Liver (tissue), 9 donors: ENCODE results near the gene CAST. TPM values are rescaled to one million over a fixed set of nuclear protein-coding genes. Genes with fewer than 3 reads are reported as not detected.

Experiments used
- DNase-seq: peaks from one replicate; pipeline ENCODE4 v3.0.0-alpha.2; 2017; ENCODE audit warnings: low spot score
- H3K27ac ChIP-seq, 2 donors: one replicate each; pipeline ENCODE4 v1.7.0; 2013; ENCODE audit warnings: inconsistent platforms in 2 of 2, low read length in 2 of 2, control low read depth in 1 of 2, low read depth in 1 of 2, mild to moderate bottlenecking in 1 of 2
- H3K27me3 ChIP-seq, 4 donors: one replicate each; pipeline versions ENCODE4 v1.6.1 to v1.7.0; 2013; ENCODE audit warnings: low read length in 3 of 4, inconsistent platforms in 1 of 4, mild to moderate bottlenecking in 1 of 4, moderate library complexity in 1 of 4; ENCODE audit not compliant: control insufficient read depth in 4 of 4, insufficient read depth in 4 of 4
- H3K36me3 ChIP-seq, 4 donors: one replicate each; pipeline versions ENCODE4 v1.6.1 to v1.7.0; 2013; ENCODE audit warnings: low read length in 3 of 4, mild to moderate bottlenecking in 3 of 4, low read depth in 1 of 4, moderate library complexity in 1 of 4; ENCODE audit not compliant: control insufficient read depth in 4 of 4, insufficient read depth in 3 of 4
- H3K4me1 ChIP-seq, 4 donors: one replicate each; pipeline versions ENCODE4 v1.6.1 to v1.7.0; 2013; ENCODE audit warnings: low read length in 3 of 4, mild to moderate bottlenecking in 3 of 4, moderate library complexity in 1 of 4; ENCODE audit not compliant: control insufficient read depth in 4 of 4, insufficient read depth in 4 of 4
- H3K4me3 ChIP-seq, 3 donors: one replicate each; pipeline versions ENCODE4 v1.6.1 to v1.7.0; 2013; ENCODE audit warnings: low read length in 3 of 3, control low read depth in 1 of 3, low read depth in 1 of 3, mild to moderate bottlenecking in 1 of 3
- H3K9ac ChIP-seq, 2 donors: one replicate each; pipeline ENCODE4 v1.7.0; 2013; ENCODE audit warnings: low read length in 2 of 2, mild to moderate bottlenecking in 2 of 2, moderate library complexity in 2 of 2, control low read depth in 1 of 2, low read depth in 1 of 2
- H3K9me3 ChIP-seq, 4 donors: one replicate each; pipeline versions ENCODE4 v1.6.1 to v1.7.0; 2013; ENCODE audit warnings: low read length in 3 of 4; ENCODE audit not compliant: control insufficient read depth in 4 of 4
- EGR1 ChIP-seq, 2 donors: IDR thresholded peaks; 2 replicates each; pipeline ENCODE4 v1.6.1; 2016 to 2018; ENCODE audit warnings: antibody characterized with exemption in 2 of 2, low read depth in 2 of 2
- FOXA1 ChIP-seq: IDR thresholded peaks from 2 replicates; pipeline ENCODE4 v1.6.1; 2016; ENCODE audit warnings: antibody characterized with exemption
- FOXA2 ChIP-seq: IDR thresholded peaks from 2 replicates; pipeline ENCODE4 v1.6.1; 2016; ENCODE audit warnings: antibody characterized with exemption
- GABPA ChIP-seq, 2 donors: IDR thresholded peaks in 1 of 2; conservative IDR thresholded peaks in 1 of 2; 2 replicates each; pipeline ENCODE4 v1.6.1; 2016; ENCODE audit warnings: antibody characterized with exemption in 2 of 2, mild to moderate bottlenecking in 1 of 2, moderate library complexity in 1 of 2
- HNF4A ChIP-seq, 2 donors: conservative IDR thresholded peaks; 2 replicates each; pipeline ENCODE4 v1.6.1; 2016; ENCODE audit warnings: antibody characterized with exemption in 2 of 2, mild to moderate bottlenecking in 2 of 2
- HNF4G ChIP-seq: IDR thresholded peaks from 2 replicates; pipeline ENCODE4 v1.6.1; 2016; ENCODE audit warnings: antibody characterized with exemption
- JUND ChIP-seq, 2 donors: IDR thresholded peaks; 2 replicates each; pipeline ENCODE4 v1.6.1; 2016; ENCODE audit warnings: antibody characterized with exemption in 2 of 2
- MAX ChIP-seq: IDR thresholded peaks from 2 replicates; pipeline ENCODE4 v1.6.1; 2016; ENCODE audit warnings: antibody characterized with exemption
- NR2F2 ChIP-seq: IDR thresholded peaks from 2 replicates; pipeline ENCODE4 v1.6.1; 2016; ENCODE audit warnings: antibody characterized with exemption
- RAD21 ChIP-seq, 2 donors: IDR thresholded peaks; 2 replicates each; pipeline ENCODE4 v1.6.1; 2016; ENCODE audit warnings: antibody characterized with exemption in 2 of 2, mild to moderate bottlenecking in 2 of 2
- RXRA ChIP-seq, 2 donors: IDR thresholded peaks; 2 replicates each; pipeline ENCODE4 v1.6.1; 2017 to 2018; ENCODE audit warnings: antibody characterized with exemption in 2 of 2, mild to moderate bottlenecking in 1 of 2
- SP1 ChIP-seq: IDR thresholded peaks from 2 replicates; pipeline ENCODE4 v1.6.1; 2018; ENCODE audit warnings: antibody characterized with exemption, mild to moderate bottlenecking
- TAF1 ChIP-seq: conservative IDR thresholded peaks from 2 replicates; pipeline ENCODE4 v1.6.1; 2016; ENCODE audit warnings: antibody characterized with exemption, mild to moderate bottlenecking
- YY1 ChIP-seq: IDR thresholded peaks from 2 replicates; pipeline ENCODE4 v1.6.1; 2016; ENCODE audit warnings: antibody characterized with exemption, mild to moderate bottlenecking
- WGBS: extraction: QIAGEN DNeasy Blood & Tissue Kit; methylation state at CpG from one replicate; pipeline ENCODE4 v1.1.7; 2013; 5-methylcytosine and 5-hydroxymethylcytosine counted together
- polyA plus RNA-seq, 2 donors: library from polyadenylated mRNA; stranded (reverse) in 1 of 2; unstranded in 1 of 2; fragments of 200-250 nt in 1 of 2; fragments of >200 nt in 1 of 2; fragmentation: Nextera tagmentation in 1 of 2; extraction: Ambion mirVana in 1 of 2; gene quantifications; one replicate each; pipeline versions ENCODE4 v1.2.1 to v1.2.3, GENCODE V29; 2013 to 2015
- total RNA-seq, 2 donors: library from RNA; depleted of rRNA; stranded (reverse); fragments of >200 nt; gene quantifications; one replicate each; pipeline ENCODE4 v1.2.3, GENCODE V29; 2014
- TF ChIP-seq, protein P1 (sequence below): fragments of 150-350 bp; IDR thresholded peaks from 2 replicates; pipeline ENCODE4 v1.5.1; 2017; ENCODE audit warnings: improper control_type of control experiment, low read depth, low read length; ENCODE audit not compliant: missing input control
- TF ChIP-seq, protein P2 (sequence below): IDR thresholded peaks from 2 replicates; pipeline ENCODE4 v1.6.1; 2016; ENCODE audit warnings: antibody characterized with exemption, mild to moderate bottlenecking
- TF ChIP-seq, protein P3 (sequence below): IDR thresholded peaks from 2 replicates; pipeline ENCODE4 v1.6.1; 2016; ENCODE audit warnings: antibody characterized with exemption
- TF ChIP-seq, protein P4 (sequence below): IDR thresholded peaks from 2 replicates; pipeline ENCODE4 v1.6.1; 2016; ENCODE audit warnings: antibody characterized with exemption
- donor health status: healthy.
- donor health status: healthy.
- donor health status: healthy.
- donor health status: healthy.
- donor health status: healthy.

CAST gene
- total and polyA plus RNA-seq, 4 donors: 43.3 to 126 (median 81.0) TPM

DNA sequence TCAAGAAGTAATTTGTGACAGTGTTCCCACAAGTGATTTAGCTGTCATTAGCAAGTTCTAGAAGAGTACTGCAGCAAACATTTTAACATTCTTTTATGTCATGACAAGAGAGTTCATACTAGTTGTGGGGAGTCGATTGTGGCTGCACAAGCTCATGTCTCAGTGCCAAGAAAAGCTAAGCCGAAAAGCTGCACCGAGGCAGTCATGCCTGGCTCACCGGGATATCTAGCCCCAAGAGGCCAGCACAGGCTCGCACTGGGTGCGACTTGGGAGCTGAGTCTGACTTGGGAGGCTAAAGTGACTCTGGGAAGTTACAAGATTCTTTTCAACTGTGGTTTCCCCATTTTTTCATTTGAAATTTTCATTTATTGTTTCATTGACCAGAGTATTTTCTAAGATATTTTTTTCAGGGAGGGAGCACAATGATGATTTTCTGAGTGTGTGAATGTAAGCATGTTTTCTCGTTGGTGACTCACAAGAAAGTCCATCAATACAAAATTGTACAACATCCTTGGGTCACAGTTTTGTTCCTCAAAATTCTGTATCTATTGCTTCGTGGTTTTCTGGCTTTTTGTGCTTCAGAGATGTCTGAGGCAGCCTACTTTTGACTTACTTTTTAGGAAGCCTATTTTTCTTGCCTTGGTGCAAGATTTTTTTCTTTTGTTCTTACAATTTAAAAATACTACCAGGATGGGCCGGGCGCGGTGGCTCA is 18.7 kb downstream of the CAST start:
- TF ChIP-seq RAD21 (IDR thresholded peaks at IDR 0.05): no peak
- DNase-seq: no peak
- no peaks in the 10 kb centered on the region for H3K27me3 ChIP-seq
- H3K27ac ChIP-seq: no peak overlapping the region
- WGBS: 93% methylated on average over 11 of the region's 11 CpGs
- H3K9ac ChIP-seq: no peak overlapping the region
- H3K36me3 ChIP-seq: no peaks in the 10 kb centered on the region
- H3K4me1 ChIP-seq: peaks cover 2 to 12% (median 9%) of the 10 kb centered on the region in 4 donors
- H3K9me3 ChIP-seq: no peaks in the 10 kb centered on the region
- H3K4me3 ChIP-seq: no peak overlapping the region

GRCh38 chr5:96683392-96683791 is 21.2 kb downstream of the CAST start:
- no peaks in the 10 kb centered on the region for H3K27me3 ChIP-seq
- H3K9me3 ChIP-seq: no peaks in the 10 kb centered on the region
- WGBS: 96% methylated on average over 1 of the region's 1 CpG
- DNase-seq: no peak
- H3K27ac ChIP-seq: no peak overlapping the region
- H3K9ac ChIP-seq: no peak overlapping the region
- no peak for TF ChIP-seq SP1
- TF ChIP-seq NR2F2: no peak
- TF ChIP-seq, protein P1, sequence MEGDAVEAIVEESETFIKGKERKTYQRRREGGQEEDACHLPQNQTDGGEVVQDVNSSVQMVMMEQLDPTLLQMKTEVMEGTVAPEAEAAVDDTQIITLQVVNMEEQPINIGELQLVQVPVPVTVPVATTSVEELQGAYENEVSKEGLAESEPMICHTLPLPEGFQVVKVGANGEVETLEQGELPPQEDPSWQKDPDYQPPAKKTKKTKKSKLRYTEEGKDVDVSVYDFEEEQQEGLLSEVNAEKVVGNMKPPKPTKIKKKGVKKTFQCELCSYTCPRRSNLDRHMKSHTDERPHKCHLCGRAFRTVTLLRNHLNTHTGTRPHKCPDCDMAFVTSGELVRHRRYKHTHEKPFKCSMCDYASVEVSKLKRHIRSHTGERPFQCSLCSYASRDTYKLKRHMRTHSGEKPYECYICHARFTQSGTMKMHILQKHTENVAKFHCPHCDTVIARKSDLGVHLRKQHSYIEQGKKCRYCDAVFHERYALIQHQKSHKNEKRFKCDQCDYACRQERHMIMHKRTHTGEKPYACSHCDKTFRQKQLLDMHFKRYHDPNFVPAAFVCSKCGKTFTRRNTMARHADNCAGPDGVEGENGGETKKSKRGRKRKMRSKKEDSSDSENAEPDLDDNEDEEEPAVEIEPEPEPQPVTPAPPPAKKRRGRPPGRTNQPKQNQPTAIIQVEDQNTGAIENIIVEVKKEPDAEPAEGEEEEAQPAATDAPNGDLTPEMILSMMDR: no peak
- TF ChIP-seq FOXA2: no peak
- TF ChIP-seq TAF1: no peak
- TF ChIP-seq, protein P2, sequence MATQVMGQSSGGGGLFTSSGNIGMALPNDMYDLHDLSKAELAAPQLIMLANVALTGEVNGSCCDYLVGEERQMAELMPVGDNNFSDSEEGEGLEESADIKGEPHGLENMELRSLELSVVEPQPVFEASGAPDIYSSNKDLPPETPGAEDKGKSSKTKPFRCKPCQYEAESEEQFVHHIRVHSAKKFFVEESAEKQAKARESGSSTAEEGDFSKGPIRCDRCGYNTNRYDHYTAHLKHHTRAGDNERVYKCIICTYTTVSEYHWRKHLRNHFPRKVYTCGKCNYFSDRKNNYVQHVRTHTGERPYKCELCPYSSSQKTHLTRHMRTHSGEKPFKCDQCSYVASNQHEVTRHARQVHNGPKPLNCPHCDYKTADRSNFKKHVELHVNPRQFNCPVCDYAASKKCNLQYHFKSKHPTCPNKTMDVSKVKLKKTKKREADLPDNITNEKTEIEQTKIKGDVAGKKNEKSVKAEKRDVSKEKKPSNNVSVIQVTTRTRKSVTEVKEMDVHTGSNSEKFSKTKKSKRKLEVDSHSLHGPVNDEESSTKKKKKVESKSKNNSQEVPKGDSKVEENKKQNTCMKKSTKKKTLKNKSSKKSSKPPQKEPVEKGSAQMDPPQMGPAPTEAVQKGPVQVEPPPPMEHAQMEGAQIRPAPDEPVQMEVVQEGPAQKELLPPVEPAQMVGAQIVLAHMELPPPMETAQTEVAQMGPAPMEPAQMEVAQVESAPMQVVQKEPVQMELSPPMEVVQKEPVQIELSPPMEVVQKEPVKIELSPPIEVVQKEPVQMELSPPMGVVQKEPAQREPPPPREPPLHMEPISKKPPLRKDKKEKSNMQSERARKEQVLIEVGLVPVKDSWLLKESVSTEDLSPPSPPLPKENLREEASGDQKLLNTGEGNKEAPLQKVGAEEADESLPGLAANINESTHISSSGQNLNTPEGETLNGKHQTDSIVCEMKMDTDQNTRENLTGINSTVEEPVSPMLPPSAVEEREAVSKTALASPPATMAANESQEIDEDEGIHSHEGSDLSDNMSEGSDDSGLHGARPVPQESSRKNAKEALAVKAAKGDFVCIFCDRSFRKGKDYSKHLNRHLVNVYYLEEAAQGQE: no peak
- no peak for TF ChIP-seq HNF4A (conservative IDR thresholded peaks at IDR 0.05)
- TF ChIP-seq, protein P3, sequence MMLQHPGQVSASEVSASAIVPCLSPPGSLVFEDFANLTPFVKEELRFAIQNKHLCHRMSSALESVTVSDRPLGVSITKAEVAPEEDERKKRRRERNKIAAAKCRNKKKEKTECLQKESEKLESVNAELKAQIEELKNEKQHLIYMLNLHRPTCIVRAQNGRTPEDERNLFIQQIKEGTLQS: no peak
- TF ChIP-seq HNF4G: no peak
- TF ChIP-seq, protein P4, sequence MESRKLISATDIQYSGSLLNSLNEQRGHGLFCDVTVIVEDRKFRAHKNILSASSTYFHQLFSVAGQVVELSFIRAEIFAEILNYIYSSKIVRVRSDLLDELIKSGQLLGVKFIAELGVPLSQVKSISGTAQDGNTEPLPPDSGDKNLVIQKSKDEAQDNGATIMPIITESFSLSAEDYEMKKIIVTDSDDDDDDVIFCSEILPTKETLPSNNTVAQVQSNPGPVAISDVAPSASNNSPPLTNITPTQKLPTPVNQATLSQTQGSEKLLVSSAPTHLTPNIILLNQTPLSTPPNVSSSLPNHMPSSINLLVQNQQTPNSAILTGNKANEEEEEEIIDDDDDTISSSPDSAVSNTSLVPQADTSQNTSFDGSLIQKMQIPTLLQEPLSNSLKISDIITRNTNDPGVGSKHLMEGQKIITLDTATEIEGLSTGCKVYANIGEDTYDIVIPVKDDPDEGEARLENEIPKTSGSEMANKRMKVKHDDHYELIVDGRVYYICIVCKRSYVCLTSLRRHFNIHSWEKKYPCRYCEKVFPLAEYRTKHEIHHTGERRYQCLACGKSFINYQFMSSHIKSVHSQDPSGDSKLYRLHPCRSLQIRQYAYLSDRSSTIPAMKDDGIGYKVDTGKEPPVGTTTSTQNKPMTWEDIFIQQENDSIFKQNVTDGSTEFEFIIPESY: no peak
- TF ChIP-seq EGR1 (IDR thresholded peaks at IDR 0.05; ENCODE audit: low read depth in 2 of 2): no peak
- no peak for TF ChIP-seq RXRA (IDR thresholded peaks at IDR 0.05)
- TF ChIP-seq MAX: no peak
- no peak for TF ChIP-seq RAD21 (IDR thresholded peaks at IDR 0.05)
- no peak for TF ChIP-seq GABPA (IDR thresholded peaks at IDR 0.05 in 1 of 2, conservative IDR thresholded peaks at IDR 0.05 in 1 of 2)
- no peak for TF ChIP-seq FOXA1
- no peak for TF ChIP-seq YY1
- no peak for TF ChIP-seq JUND (IDR thresholded peaks at IDR 0.05)
- no peaks in the 10 kb centered on the region for H3K36me3 ChIP-seq
- H3K4me1 ChIP-seq: no peaks in the 10 kb centered on the region
- no peak overlapping the region for H3K4me3 ChIP-seq
